Endothelial cell of umbilical vein (primary cell): Measurements from ENCODE around the gene RMI2.

Source experiments
- EZH2 ChIP-seq: IDR thresholded peaks from 2 replicates; pipeline ENCODE4 v1.6.1; 2012; ENCODE audit warnings: borderline replicate concordance, low read depth, mild to moderate bottlenecking, moderate library complexity, low read length, inconsistent platforms; ENCODE audit not compliant: severe bottlenecking
- FOS ChIP-seq: IDR thresholded peaks from 2 replicates; pipeline ENCODE4 v1.6.1; 2011; ENCODE audit warnings: mild to moderate bottlenecking, low read length, moderate library complexity, borderline replicate concordance; ENCODE audit not compliant: insufficient read depth
- GATA2 ChIP-seq: IDR thresholded peaks from 2 replicates; pipeline ENCODE4 v1.7.0; 2011; ENCODE audit warnings: low read depth, mild to moderate bottlenecking, moderate library complexity, mixed read lengths, low read length; ENCODE audit not compliant: insufficient read length, insufficient read depth
- JUN ChIP-seq: IDR thresholded peaks from 2 replicates; pipeline ENCODE4 v1.6.1; 2011; ENCODE audit warnings: borderline replicate concordance, low read depth; ENCODE audit not compliant: insufficient read length, insufficient read depth
- MYC ChIP-seq: IDR thresholded peaks from one replicate; pipeline ENCODE4 v1.6.1; 2011; ENCODE audit warnings: mild to moderate bottlenecking, low read depth, low read length
- POLR2A ChIP-seq: IDR thresholded peaks from 2 replicates; pipeline ENCODE4 v1.6.1; 2012; ENCODE audit warnings: low read depth, mild to moderate bottlenecking, control low read depth, low read length
- POLR2AphosphoS5 ChIP-seq: IDR thresholded peaks from 2 replicates; pipeline ENCODE4 v1.6.1; 2012; ENCODE audit warnings: low read depth, mild to moderate bottlenecking, control low read depth, low read length, moderate library complexity; ENCODE audit not compliant: insufficient read depth
- TF ChIP-seq, protein P1 (sequence below), 2 donors: IDR thresholded peaks; 1 replicate in 1 of 2; 2 replicates in 1 of 2; pipeline ENCODE4 v1.5.1; 2011; ENCODE audit warnings: low read length in 2 of 2, mild to moderate bottlenecking in 2 of 2, moderate library complexity in 2 of 2, control low read depth in 1 of 2, inconsistent platforms in 1 of 2, low read depth in 1 of 2; ENCODE audit not compliant: insufficient read depth in 1 of 2; ENCODE audit errors: extremely low read depth in 1 of 2
- TF ChIP-seq, protein P2 (sequence below): IDR thresholded peaks from 2 replicates; pipeline ENCODE4 v1.6.1; 2011; ENCODE audit not compliant: insufficient read depth, insufficient read length

DNA sequence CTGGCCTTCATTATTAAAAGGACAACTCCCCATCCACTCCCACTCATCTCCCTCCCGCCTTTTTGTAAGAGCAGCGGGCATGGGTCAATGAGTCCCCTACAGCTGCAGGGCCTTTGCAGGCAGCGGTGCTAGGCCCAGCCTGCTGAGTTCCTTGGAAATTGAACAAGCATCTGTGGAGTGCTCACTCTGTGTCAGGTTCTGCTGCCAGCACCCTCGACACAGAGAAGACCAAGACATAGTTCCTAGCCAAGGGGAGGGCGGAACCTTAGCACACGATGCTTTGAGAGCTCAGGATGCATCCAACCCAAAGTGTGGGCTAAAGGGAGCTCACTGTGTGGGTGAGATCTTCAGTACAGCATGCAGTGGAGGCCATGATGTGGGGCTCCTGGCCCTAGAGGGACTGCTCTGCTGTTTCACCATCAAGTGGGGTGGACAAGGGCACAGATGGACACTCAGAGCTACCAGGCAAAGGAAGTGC lies 27.6 kb downstream of the RMI2 start:
- TF ChIP-seq POLR2A (no peak), POLR2AphosphoS5 (no peak), EZH2 (no peak), FOS (no peak), JUN (no peak), GATA2 (no peak), MYC (no peak)
- TF ChIP-seq, protein P1, sequence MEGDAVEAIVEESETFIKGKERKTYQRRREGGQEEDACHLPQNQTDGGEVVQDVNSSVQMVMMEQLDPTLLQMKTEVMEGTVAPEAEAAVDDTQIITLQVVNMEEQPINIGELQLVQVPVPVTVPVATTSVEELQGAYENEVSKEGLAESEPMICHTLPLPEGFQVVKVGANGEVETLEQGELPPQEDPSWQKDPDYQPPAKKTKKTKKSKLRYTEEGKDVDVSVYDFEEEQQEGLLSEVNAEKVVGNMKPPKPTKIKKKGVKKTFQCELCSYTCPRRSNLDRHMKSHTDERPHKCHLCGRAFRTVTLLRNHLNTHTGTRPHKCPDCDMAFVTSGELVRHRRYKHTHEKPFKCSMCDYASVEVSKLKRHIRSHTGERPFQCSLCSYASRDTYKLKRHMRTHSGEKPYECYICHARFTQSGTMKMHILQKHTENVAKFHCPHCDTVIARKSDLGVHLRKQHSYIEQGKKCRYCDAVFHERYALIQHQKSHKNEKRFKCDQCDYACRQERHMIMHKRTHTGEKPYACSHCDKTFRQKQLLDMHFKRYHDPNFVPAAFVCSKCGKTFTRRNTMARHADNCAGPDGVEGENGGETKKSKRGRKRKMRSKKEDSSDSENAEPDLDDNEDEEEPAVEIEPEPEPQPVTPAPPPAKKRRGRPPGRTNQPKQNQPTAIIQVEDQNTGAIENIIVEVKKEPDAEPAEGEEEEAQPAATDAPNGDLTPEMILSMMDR (IDR thresholded peaks at IDR 0.05; ENCODE audit: extremely low read depth in 1 of 2, insufficient read depth in 1 of 2, low read depth in 1 of 2, low read length in 2 of 2), result no peak
- TF ChIP-seq, protein P2, sequence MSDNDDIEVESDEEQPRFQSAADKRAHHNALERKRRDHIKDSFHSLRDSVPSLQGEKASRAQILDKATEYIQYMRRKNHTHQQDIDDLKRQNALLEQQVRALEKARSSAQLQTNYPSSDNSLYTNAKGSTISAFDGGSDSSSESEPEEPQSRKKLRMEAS, result no peak
